ENCODE results near the gene UNC13D. TPM values are rescaled to one million over a fixed set of nuclear protein-coding genes. Genes with fewer than 3 reads are reported as not detected.

Gene UNC13D
- total RNA-seq, 1 experiment from 2014 or later, result 20.2 TPM

DNA sequence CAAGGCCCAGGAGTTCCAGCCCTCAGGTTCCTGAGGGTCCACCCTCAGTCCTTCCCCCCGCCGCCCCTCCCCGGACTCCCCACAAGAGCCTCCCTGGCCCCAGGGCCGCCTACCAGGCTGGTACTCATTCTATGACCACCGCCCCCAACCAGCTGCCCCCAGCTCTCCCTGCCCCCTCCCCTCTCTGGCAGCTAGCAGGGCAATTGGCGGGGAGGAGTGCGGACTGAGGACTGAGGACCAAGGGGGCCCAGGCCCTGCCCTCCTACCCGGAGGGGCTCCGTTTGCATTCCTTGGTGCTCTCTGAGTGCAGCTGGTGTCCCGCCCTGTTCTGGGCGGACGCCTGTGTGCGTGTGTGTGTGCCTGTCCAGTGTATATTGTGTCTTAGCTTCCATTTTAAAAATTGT, 19.1 kb downstream of the UNC13D start:
- H3K4me3 ChIP-seq (replicated peaks in 1 of 2; ENCODE audit: low read depth in 1 of 2, low read length in 2 of 2), result no peak overlapping the region
- H3K79me2 ChIP-seq (ENCODE audit: insufficient read depth, low read length), result no peaks in the 10 kb centered on the region
- no peak for TF ChIP-seq SRF (IDR thresholded peaks at IDR 0.05; ENCODE audit: low read depth)
- no peak for TF ChIP-seq ELF1 (IDR thresholded peaks at IDR 0.05; ENCODE audit: borderline replicate concordance, low read depth)
- TF ChIP-seq, protein P1, sequence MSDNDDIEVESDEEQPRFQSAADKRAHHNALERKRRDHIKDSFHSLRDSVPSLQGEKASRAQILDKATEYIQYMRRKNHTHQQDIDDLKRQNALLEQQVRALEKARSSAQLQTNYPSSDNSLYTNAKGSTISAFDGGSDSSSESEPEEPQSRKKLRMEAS (IDR thresholded peaks at IDR 0.05), result no peak
- ChIA-PET RAD21 (ENCODE audit: low non-redundant PET in 1 of 2, low total read pairs in 2 of 2, uncharacterized antibody in 2 of 2, unreplicated experiment in 2 of 2) (no interaction called here), POLR2A (interaction anchor here (1.9 to 4.2 kb wide), 2 partner anchors 14 to 45 kb away, joined by 4 to 32 read pairs; a partner anchor contains a TSS), CTCF (interaction anchor here (1.0 kb wide), 1 partner anchor 145 kb away, joined by 3 read pairs; no protein-coding TSS in a partner anchor)
- BruUV-seq (replicated peaks), result no TSS peak
- no peaks in the 10 kb centered on the region for H3K9me3 ChIP-seq (ENCODE audit: control insufficient read depth in 1 of 2, insufficient read depth in 1 of 2, low read depth in 1 of 2, low read length in 2 of 2)
- H3K27me3 ChIP-seq (ENCODE audit: insufficient read depth, low read length), result no peaks in the 10 kb centered on the region
- no peaks in the 10 kb centered on the region for H3K9me2 ChIP-seq (ENCODE audit: insufficient read depth)
- no peak overlapping the region for H3K27ac ChIP-seq (ENCODE audit: low read depth, low read length)
- no peak overlapping the region for H3K9ac ChIP-seq (ENCODE audit: low read length)
- H3K4me2 ChIP-seq (ENCODE audit: low read length), result no peak overlapping the region
- intact Hi-C loops (cut with micrococcal nuclease), result no loop called here
- H3K4me1 ChIP-seq (ENCODE audit: control insufficient read depth in 1 of 2, insufficient read depth in 2 of 2, low read length in 2 of 2), result 0 out of 4 replicates have a peak, but pooled peaks cover 0 to 3% of the 10 kb centered on the region in 2 experiments
- peaks cover 11 to 19% of the 10 kb centered on the region in 2 experiments; a peak in 3 of 4 replicates for H3K36me3 ChIP-seq (ENCODE audit: control insufficient read depth in 1 of 2, insufficient read depth in 2 of 2, low read length in 2 of 2)
- no peaks in the 10 kb centered on the region for H4K20me1 ChIP-seq (ENCODE audit: insufficient read depth)
- DNase-seq (ENCODE audit: low read depth, low spot score), result no peak
- ATAC-seq, result no peak
- no peak overlapping the region for H2AFZ ChIP-seq (ENCODE audit: low read depth, low read length, poor library complexity, severe bottlenecking)

DNA sequence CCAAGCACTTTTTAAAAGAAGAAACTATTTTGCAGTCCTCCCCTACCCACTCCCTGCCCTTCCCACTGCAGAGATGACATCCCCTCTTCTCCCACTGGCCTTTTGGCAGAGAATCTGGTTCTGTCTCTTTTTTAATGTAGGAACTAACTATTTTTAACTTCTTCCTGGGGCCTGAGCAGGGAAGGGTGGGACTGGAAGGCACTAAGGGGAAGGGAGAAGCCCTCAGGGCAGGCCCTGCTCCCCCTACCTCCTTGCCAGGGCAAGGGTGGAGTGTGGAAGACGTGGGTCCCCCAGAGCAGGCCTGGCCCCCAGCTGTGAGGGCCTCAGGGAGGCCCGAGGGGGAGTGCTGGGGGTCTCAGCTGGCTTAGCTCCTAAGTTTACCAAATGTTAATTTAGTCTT, 19.5 kb downstream of the UNC13D start:
- Histone ChIP-seq H3K27me3 (ENCODE audit: insufficient read depth, low read length) (no peaks in the 10 kb centered on the region), H3K4me2 (ENCODE audit: low read length) (no peak overlapping the region), H2AFZ (ENCODE audit: low read depth, low read length, poor library complexity, severe bottlenecking) (no peak overlapping the region), H3K9ac (ENCODE audit: low read length) (no peak overlapping the region), H3K9me3 (ENCODE audit: control insufficient read depth in 1 of 2, insufficient read depth in 1 of 2, low read depth in 1 of 2, low read length in 2 of 2) (no peaks in the 10 kb centered on the region), H3K9me2 (ENCODE audit: insufficient read depth) (no peaks in the 10 kb centered on the region), H3K4me3 (replicated peaks in 1 of 2; ENCODE audit: low read depth in 1 of 2, low read length in 2 of 2) (no peak overlapping the region), H4K20me1 (ENCODE audit: insufficient read depth) (no peaks in the 10 kb centered on the region), H3K79me2 (ENCODE audit: insufficient read depth, low read length) (no peaks in the 10 kb centered on the region), H3K27ac (ENCODE audit: low read depth, low read length) (no peak overlapping the region), H3K36me3 (ENCODE audit: control insufficient read depth in 1 of 2, insufficient read depth in 2 of 2, low read length in 2 of 2) (peaks cover 15 to 24% of the 10 kb centered on the region in 2 experiments; a peak in 3 of 4 replicates), H3K4me1 (ENCODE audit: control insufficient read depth in 1 of 2, insufficient read depth in 2 of 2, low read length in 2 of 2) (0 out of 4 replicates have a peak, but pooled peaks cover 0 to 3% of the 10 kb centered on the region in 2 experiments)
- RAD21 ChIA-PET (ENCODE audit: low non-redundant PET in 1 of 2, low total read pairs in 2 of 2, uncharacterized antibody in 2 of 2, unreplicated experiment in 2 of 2), result no interaction called here
- POLR2A ChIA-PET, result interaction anchor here (4.2 kb wide), 1 partner anchor 45 kb away, joined by 32 read pairs; a partner anchor contains a TSS
- ATAC-seq, result no peak
- TF ChIP-seq YY1 (IDR thresholded peaks at IDR 0.05; ENCODE audit: extremely low read depth, insufficient replicate concordance, low read depth, low read length), result no peak
- TF ChIP-seq ZFX (IDR thresholded peaks at IDR 0.05), result no peak
- no peak for TF ChIP-seq JUND (IDR thresholded peaks at IDR 0.05)
- TF ChIP-seq EGR1 (IDR thresholded peaks at IDR 0.05; ENCODE audit: low read depth), result no peak
- TF ChIP-seq, protein P2, sequence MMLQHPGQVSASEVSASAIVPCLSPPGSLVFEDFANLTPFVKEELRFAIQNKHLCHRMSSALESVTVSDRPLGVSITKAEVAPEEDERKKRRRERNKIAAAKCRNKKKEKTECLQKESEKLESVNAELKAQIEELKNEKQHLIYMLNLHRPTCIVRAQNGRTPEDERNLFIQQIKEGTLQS (IDR thresholded peaks at IDR 0.05), result no peak
- TF ChIP-seq CBX3 (IDR thresholded peaks at IDR 0.05; ENCODE audit: low read depth), result no peak
- TF ChIP-seq, protein P3, sequence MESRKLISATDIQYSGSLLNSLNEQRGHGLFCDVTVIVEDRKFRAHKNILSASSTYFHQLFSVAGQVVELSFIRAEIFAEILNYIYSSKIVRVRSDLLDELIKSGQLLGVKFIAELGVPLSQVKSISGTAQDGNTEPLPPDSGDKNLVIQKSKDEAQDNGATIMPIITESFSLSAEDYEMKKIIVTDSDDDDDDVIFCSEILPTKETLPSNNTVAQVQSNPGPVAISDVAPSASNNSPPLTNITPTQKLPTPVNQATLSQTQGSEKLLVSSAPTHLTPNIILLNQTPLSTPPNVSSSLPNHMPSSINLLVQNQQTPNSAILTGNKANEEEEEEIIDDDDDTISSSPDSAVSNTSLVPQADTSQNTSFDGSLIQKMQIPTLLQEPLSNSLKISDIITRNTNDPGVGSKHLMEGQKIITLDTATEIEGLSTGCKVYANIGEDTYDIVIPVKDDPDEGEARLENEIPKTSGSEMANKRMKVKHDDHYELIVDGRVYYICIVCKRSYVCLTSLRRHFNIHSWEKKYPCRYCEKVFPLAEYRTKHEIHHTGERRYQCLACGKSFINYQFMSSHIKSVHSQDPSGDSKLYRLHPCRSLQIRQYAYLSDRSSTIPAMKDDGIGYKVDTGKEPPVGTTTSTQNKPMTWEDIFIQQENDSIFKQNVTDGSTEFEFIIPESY (IDR thresholded peaks at IDR 0.05; ENCODE audit: extremely low read depth, insufficient replicate concordance, low read length), result no peak
- TF ChIP-seq POLR2AphosphoS5 (IDR thresholded peaks at IDR 0.05; ENCODE audit: low read depth, low read length), result no peak
- TF ChIP-seq, protein P4, sequence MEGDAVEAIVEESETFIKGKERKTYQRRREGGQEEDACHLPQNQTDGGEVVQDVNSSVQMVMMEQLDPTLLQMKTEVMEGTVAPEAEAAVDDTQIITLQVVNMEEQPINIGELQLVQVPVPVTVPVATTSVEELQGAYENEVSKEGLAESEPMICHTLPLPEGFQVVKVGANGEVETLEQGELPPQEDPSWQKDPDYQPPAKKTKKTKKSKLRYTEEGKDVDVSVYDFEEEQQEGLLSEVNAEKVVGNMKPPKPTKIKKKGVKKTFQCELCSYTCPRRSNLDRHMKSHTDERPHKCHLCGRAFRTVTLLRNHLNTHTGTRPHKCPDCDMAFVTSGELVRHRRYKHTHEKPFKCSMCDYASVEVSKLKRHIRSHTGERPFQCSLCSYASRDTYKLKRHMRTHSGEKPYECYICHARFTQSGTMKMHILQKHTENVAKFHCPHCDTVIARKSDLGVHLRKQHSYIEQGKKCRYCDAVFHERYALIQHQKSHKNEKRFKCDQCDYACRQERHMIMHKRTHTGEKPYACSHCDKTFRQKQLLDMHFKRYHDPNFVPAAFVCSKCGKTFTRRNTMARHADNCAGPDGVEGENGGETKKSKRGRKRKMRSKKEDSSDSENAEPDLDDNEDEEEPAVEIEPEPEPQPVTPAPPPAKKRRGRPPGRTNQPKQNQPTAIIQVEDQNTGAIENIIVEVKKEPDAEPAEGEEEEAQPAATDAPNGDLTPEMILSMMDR (IDR thresholded peaks at IDR 0.05 in 2 of 3, conservative IDR thresholded peaks at IDR 0.05 in 1 of 3; ENCODE audit: borderline replicate concordance in 1 of 3, insufficient read depth in 1 of 3, low read depth in 2 of 3, low read length in 2 of 3), result no peak
- no peak for TF ChIP-seq EZH2phosphoT487 (IDR thresholded peaks at IDR 0.05; ENCODE audit: borderline replicate concordance)
- intact Hi-C loops (cut with micrococcal nuclease), result no loop called here
- DNase-seq (ENCODE audit: low read depth, low spot score), result no peak
- BruUV-seq (replicated peaks), result no TSS peak
- CTCF ChIA-PET, result interaction anchor here (1.0 kb wide), 1 partner anchor 145 kb away, joined by 3 read pairs; no protein-coding TSS in a partner anchor
